CMK (cell line): Measurements from ENCODE around the gene SLC9A5.

Experiments
- DNase-seq: peaks from one replicate; pipeline ENCODE4 v3.0.0-alpha.2; 2010; ENCODE audit warnings: low read depth

The SLC9A5 gene

DNA sequence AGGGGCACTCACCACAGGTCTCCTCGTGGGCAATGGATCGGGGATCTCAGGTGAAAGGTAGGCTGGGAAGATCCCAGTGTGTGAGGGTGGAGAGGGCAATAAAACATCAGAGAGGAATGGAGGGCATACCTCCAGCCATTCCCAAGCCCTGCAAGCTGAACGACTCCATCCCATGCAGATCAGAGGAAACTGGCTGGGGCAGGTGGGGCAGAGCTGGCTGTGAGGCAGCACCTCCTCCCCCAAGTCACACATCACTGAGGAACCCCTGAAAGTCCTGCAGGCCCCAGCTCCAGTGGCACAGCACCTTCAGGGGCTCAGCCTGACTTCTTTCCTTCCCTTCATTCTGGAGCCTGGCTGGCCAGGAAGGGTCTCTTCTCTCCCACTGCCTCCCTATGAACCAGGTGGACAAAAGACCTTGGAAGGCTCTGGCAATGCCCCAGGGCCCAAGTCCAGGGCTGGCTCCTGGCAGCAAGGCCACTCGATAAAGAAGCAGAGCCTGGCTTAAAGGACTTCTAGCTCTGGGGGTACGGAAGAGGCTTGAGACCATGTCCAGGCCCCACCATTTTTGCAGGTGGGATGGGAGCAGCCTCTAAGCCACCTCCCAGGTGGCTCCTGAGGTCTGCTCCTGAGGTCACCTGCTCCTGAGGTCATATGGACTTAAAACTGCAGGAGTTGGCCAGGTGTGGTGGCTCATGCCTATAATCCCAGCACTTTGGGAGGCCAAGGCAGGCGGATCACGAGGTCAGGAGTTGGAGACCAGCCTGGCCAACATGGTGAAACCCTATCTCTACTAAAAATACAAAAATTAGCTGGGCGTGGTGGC is 35.4 kb upstream of the SLC9A5 start:
- no peak for DNase-seq

DNA sequence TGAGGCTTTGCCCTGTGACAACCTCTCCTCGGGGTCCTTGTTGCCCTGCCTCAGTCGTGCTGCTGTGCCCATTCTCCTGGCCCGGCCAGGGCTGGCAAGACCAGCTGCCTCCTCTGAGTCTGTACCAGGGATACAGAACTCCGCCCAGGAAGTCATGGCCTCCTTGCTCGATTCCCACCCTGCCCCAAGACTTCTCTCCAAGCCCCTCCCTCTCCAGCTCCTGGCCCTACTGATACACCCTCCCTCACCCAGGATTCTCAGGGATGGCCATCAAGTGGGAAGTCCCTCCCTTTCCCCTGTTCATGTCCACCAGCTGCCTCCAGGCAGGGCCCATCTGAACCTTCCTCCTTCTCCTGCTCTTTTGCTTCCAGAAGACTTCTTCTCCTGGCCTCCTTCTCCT is 33.1 kb upstream of the SLC9A5 start:
- DNase-seq = peak; percentile 52

GRCh38 chr16:67216612-67217490 is 31.9 kb upstream of the SLC9A5 start:
- peak; percentile 89 for DNase-seq

GRCh38 chr16:67223992-67224391 is 24.8 kb upstream of the SLC9A5 start:
- no peak for DNase-seq

DNA sequence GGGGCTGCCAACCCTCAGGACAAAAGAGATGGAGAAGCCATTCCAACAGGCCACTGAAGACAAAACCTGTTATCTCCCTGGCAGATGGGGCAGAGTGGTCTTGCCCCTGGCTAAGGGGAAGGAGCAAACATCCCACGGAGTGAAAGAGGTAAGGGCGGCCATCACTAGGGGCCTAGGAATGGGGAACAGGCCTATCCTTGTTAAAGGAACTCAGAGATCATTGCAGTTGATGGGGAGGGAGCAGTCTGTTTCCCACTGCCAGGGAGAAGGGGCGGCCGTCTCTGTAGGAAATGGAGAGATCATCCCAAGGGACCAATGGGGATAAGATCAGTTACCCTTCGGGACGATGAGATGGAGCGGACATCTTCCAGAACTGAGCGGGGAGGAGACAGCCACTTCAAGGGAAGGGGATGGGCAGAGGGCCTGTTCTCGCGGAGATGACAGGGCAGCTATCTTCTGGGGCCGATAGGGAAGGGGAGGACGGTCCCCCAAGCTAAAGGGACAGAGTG is 22.4 kb upstream of the SLC9A5 start:
- DNase-seq = no peak

DNA sequence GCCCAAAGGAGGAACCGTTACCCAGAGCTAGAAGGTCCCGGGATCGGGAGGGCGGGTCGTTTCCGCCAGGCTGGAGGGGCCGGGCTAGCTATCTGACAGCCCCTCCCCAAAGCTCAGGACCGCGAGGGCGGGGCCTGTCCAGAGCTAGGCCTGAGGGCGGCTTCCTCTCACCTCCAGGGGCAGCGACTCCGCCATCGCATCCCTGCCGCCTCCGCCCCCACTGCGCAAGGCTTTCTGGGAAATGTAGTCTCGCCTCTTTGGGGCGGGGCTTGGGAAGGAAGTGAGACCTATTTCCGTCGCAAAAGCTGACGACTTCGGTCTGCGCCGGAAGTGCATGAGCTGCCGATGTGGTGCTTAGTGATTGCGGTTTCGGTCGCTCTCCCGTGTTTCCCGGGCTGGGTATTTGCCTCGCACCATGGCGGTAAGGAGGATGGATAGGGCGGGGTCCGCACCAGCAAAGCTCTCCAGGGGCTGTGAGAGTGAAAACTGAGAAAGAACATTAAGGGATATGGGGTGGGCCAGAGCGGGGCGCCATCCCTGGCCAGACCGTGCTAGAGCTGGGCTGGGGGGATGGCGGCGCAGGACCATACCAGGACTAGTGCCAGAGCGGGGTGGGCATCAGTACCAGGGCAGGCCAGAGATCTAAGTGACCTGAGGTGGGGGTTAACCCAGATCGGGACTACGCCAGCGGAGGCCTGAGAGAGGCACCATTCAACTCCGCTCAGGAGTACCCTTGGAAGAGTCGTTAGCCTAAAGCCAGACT is 21.8 kb upstream of the SLC9A5 start, which contains the start of gene TMEM208:
TSS of gene TMEM208 (plus strand) at position 327 of the 763 bp plus-strand sequence. CDS start at position 416, 89 bp downstream.
- peak; percentile 98 for DNase-seq

- DNase-seq = no peak
Observed at GRCh38 chr16:67227567-67227921, 21.2 kb upstream of the SLC9A5 start.

GRCh38 chr16:67228034-67228785 is 20.6 kb upstream of the SLC9A5 start:
- DNase-seq = no peak

DNA sequence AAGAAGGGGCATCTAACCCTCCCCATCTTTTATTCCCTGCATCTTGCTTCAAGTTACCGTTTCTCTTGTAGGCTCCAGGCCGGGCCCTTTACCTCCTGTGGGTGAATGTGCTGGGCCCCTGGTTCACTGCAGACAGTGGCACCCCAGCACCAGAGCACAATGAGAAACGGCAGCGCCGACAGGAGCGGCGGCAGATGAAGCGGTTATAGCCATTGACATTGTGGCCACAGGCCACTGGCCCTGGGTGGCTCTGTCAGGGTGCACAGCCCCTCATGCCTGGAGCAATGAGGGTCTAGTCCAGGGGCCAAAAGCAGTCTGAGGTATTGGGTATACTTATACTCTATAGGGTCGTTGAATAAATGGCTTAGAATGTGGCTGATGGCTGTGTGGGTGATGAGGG is 19.9 kb upstream of the SLC9A5 start:
- DNase-seq = no peak

DNA sequence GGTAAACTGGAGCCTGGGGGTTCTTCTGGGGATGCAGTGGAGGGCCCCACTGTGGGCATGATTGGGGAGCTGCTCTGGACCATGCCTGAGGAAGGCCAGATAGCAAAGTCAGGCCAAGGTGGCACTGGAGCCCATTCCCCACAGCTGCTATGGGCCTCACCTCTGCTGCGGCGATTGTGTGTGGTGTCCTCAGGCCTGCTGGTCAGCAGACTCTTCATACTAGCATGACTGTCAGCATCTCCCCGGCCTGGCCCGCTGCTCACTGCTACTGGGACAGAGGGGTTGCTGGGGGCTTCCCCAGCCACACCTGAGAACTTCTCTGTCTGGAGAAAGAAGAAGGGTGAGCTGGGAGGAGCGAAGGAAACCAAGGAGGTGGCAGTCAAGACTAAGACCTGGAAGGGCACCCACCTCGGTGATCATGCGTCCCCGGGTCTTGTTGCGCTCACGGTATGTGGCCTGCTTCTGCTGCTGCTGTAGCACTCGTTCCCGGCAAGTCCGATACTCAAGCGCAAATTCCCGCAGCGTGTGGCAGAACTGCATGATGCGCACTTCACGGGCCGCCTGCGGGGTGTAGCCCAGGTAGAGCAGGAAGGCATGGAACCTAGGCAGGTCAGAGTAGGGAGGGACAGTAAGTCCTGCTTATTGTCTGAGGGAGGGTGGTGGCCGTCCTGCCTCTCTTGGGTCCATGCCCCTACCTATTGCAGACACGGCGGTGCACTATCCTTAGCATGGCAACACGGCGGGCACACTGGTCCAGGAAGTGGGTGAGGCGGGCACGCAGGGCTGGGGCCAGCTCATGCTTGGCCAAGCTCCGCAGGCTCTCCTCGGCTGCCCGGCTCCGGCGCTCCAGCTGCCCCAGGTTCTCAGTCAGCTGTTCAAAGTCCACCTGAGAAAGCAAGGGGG is 18.6 kb upstream of the SLC9A5 start:
- DNase-seq = no peak

DNA sequence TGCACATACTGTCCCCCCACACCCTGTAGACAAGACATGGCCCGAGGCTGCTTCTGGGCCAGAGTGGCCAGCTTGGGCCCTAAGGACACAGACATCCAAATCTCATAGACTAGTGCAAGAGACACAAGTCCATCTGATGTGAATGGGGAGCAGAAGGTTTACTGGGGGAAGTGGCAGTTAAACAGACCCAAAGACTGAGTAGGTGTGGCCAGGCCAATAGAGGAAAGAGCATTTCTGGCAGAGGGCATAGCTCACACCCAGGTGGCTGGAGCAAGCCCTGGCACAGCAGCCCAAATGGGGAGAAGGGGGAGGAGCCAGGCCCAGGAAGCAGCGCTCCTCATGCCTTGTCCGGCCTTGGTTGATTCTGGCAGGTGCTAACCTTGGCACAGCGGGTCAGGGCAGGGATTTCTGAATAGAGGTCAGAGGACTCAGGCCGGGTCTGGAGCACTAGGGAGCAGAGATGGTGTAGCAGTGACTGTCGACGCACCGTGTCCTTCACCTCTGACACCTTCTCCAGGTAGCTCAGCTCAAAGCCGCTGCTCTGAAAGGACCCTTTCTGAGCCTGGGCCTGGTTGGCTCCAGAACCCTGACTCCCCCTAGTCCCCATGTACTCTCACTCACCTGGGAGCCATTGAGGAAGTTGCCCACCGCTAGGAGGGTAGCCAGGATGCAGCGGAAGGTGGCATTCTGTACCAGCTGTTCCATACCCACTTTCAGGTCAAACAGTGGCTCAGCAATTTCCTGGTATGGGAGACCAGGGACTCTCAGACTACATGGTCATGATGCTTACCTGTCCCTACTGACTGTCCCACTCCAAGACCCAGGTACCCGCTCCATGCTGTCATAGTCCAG is 17.7 kb upstream of the SLC9A5 start:
- no peak for DNase-seq

DNA sequence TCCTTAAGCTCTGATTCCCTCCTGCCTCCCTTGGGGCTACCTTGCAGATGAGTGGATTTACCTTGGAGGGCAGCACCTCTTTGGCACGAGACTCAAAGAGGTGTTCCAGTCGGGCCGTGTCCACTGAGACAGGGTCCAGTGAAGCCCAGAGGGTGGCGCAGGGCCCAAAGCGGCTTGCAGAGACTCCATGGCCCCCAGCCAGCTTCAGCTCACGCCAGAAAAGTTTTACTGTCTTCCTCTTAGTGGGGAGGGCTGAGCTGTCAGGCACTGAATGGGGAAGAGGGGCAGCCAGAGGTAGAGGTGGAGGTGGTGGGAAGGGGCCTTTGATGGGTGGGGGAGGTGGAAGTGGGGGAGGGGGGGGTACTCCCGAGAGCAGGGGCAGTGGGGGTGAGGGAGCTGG is 15.2 kb upstream of the SLC9A5 start:
- no peak for DNase-seq

DNA sequence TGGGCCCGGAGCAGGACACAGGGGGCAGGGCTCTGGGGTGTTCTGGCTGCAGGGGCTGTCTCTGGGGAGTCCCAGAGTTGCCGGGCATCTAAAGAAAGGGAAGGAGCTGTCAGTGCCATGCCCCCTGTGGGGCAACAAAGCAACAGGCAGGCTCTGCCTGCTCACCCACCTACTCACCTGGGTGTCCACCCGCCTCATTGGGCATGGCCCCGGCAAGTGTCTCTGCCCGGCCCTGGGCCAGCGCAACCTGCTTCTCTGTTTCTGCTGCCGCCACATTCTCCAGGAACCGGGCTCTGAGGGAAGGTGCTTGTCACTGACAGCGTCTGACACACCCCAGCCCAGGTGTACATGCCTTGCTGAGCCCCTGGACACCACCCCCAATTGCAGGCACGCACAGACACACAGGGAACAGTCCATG is 14.6 kb upstream of the SLC9A5 start:
- no peak for DNase-seq

- DNase-seq = no peak
Observed at GRCh38 chr16:67235816-67236562, 12.8 kb upstream of the SLC9A5 start.

DNA sequence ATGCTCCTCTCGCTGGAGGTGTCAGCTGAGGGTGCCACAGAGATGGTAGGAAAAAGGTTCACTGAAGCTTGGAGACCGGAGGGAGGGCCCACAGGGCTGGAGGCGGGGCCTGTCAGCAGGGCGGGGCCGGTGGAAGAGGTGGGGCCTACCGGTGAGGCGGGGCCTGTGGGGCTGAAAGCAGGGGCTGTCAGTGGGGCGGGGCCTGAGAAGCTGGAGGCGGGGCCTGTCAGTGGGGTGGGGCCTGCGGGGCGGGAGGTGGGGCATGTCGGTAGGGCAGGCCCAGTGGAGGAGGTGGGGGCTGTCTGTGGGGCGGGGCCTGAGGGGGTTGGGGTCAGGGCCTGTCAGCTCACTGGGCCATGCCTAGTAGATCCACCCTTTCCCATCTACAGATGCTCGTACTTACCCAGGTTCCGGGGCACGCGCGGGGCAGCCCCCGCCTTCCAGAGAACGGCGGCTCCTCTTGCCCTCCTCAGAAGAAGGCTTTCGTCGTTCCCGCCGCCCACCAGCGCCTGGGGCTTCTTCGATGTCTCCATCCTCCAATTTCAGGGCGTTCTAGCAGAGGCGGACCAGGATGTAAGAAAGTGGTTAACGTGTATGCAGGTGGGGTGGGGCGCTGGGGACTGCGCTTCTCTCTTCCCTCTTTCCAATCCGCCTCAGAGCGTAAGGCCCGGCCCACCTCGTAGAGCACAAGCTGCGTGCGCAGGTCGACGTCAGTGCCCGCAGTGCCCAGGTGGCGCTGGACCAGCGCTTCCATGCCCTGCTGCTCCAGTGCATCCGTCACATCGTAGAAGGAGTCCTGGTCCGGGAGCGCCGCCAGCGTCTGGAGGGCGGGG is 12.0 kb upstream of the SLC9A5 start:
- DNase-seq = peak; percentile 75

- DNase-seq = no peak
Observed at GRCh38 chr16:67237396-67238277, 11.1 kb upstream of the SLC9A5 start.

DNA sequence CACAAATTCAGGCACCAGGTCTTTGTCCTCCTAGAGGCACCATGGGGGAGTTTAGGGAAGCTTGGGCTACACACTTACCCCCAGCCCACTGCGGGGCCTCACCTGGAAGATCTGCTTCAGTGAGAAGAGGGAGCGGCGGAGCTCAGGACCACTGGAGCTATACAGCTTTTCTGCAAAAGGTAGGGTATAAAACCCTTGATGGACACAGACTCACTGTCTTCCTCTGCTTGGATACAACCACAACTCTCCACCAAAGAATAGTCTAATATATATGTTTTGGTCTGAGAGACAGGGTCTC is 10.6 kb upstream of the SLC9A5 start:
- no peak for DNase-seq
